Hepatocyte (in vitro differentiated cells): ENCODE results near the gene FTCD.

Experiments
- EZH2 ChIP-seq: fragments of 200-600 bp; sonication (generic); IDR thresholded peaks from 2 replicates; pipeline ENCODE4 v1.6.1; 2016; ENCODE audit warnings: antibody characterized with exemption, mild to moderate bottlenecking, borderline replicate concordance
- EZH2phosphoT487 ChIP-seq: fragments of 200-600 bp; sonication (generic); IDR thresholded peaks from one replicate; pipeline ENCODE4 v1.6.1; 2018; ENCODE audit warnings: antibody characterized with exemption, mild to moderate bottlenecking, low read depth, moderate library complexity; ENCODE audit not compliant: unreplicated experiment, severe bottlenecking
- TF ChIP-seq, protein P1 (sequence below): fragments of 200-600 bp; sonication (generic); IDR thresholded peaks from 2 replicates; pipeline ENCODE4 v1.5.1; 2016; ENCODE audit warnings: antibody characterized with exemption, mild to moderate bottlenecking; ENCODE audit not compliant: poor library complexity

- TF ChIP-seq, protein P1, sequence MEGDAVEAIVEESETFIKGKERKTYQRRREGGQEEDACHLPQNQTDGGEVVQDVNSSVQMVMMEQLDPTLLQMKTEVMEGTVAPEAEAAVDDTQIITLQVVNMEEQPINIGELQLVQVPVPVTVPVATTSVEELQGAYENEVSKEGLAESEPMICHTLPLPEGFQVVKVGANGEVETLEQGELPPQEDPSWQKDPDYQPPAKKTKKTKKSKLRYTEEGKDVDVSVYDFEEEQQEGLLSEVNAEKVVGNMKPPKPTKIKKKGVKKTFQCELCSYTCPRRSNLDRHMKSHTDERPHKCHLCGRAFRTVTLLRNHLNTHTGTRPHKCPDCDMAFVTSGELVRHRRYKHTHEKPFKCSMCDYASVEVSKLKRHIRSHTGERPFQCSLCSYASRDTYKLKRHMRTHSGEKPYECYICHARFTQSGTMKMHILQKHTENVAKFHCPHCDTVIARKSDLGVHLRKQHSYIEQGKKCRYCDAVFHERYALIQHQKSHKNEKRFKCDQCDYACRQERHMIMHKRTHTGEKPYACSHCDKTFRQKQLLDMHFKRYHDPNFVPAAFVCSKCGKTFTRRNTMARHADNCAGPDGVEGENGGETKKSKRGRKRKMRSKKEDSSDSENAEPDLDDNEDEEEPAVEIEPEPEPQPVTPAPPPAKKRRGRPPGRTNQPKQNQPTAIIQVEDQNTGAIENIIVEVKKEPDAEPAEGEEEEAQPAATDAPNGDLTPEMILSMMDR, result no peak
- TF ChIP-seq EZH2, result no peak
- no peak for TF ChIP-seq EZH2phosphoT487
Observed at GRCh38 chr21:46181953-46182547, 26.7 kb upstream of the FTCD start.
